ENCODE data around the gene UPK2. TPM values are rescaled to one million over a fixed set of nuclear protein-coding genes. Genes with fewer than 3 reads are reported as not detected.
A peak's percentile ranks its signal among the peaks of the same experiment; 100 is the strongest.

UPK2 gene
- total and polyA plus RNA-seq, 2 of the 13 experiments (the other 11 are each of a cell fraction or from before 2014, with no cell fraction given) = not detected

- TF ChIP-seq PCBP1 (IDR thresholded peaks at IDR 0.05; ENCODE audit: borderline replicate concordance, low read depth, low read length) = 0 out of 2 replicates have a peak, but pooled peaks have one; percentile 33
- peak; percentile 57; the same call in 1 of the 3 replicates for TF ChIP-seq MXI1 (IDR thresholded peaks at IDR 0.05; ENCODE audit: borderline replicate concordance, low read depth, low read length)
- TF ChIP-seq MYPOP (CRISPR knock-in tag; IDR thresholded peaks at IDR 0.05) = no peak; the same call in 1 of the 2 replicates
- TF ChIP-seq RARG (CRISPR knock-in tag; IDR thresholded peaks at IDR 0.05; ENCODE audit: low read depth) = no peak
- TF ChIP-seq KDM1A (CRISPR knock-in tag; IDR thresholded peaks at IDR 0.05) = no peak
- peak; percentile 76; the same call in 1 of the 2 replicates for TF ChIP-seq NFATC3 (CRISPR knock-in tag; IDR thresholded peaks at IDR 0.05)
- peak; percentile 51; the same call in 1 of the 2 replicates for TF ChIP-seq PATZ1 (CRISPR knock-in tag; IDR thresholded peaks at IDR 0.05)
- no peak; the same call in 1 of the 2 replicates for TF ChIP-seq GFI1 (CRISPR knock-in tag; IDR thresholded peaks at IDR 0.05; ENCODE audit: borderline replicate concordance)
- no peak for TF ChIP-seq KLF13 (CRISPR knock-in tag; IDR thresholded peaks at IDR 0.05)
- TF ChIP-seq ZGPAT (CRISPR knock-in tag; IDR thresholded peaks at IDR 0.05) = peak; percentile 90; the same call in 1 of the 2 replicates
- peak; percentile 69 for TF ChIP-seq RXRA (CRISPR knock-in tag; IDR thresholded peaks at IDR 0.05)
- TF ChIP-seq, protein P1, sequence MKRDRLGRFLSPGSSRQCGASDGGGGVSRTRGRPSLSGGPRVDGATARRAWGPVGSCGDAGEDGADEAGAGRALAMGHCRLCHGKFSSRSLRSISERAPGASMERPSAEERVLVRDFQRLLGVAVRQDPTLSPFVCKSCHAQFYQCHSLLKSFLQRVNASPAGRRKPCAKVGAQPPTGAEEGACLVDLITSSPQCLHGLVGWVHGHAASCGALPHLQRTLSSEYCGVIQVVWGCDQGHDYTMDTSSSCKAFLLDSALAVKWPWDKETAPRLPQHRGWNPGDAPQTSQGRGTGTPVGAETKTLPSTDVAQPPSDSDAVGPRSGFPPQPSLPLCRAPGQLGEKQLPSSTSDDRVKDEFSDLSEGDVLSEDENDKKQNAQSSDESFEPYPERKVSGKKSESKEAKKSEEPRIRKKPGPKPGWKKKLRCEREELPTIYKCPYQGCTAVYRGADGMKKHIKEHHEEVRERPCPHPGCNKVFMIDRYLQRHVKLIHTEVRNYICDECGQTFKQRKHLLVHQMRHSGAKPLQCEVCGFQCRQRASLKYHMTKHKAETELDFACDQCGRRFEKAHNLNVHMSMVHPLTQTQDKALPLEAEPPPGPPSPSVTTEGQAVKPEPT (CRISPR knock-in tag; IDR thresholded peaks at IDR 0.05; ENCODE audit: low read depth) = no peak; the same call in 1 of the 2 replicates
- TF ChIP-seq TOPORS (CRISPR knock-in tag; IDR thresholded peaks at IDR 0.05) = no peak
- peak; percentile 24 for TF ChIP-seq DNMT3B (CRISPR knock-in tag; conservative IDR thresholded peaks at IDR 0.05)
- TF ChIP-seq MLLT10 (CRISPR knock-in tag; IDR thresholded peaks at IDR 0.05) = no peak
- TF ChIP-seq FOXO1 (CRISPR knock-in tag; IDR thresholded peaks at IDR 0.05) = peak; percentile 12
- TF ChIP-seq ZNF569 (CRISPR knock-in tag; IDR thresholded peaks at IDR 0.05; ENCODE audit: borderline replicate concordance) = no peak
- TF ChIP-seq ZNF552 (CRISPR knock-in tag; IDR thresholded peaks at IDR 0.05; ENCODE audit: borderline replicate concordance) = no peak
- TF ChIP-seq ZNF720 (CRISPR knock-in tag; IDR thresholded peaks at IDR 0.05) = no peak
- TF ChIP-seq XRCC5 (optimal IDR thresholded peaks at IDR 0.05; ENCODE audit: low read length) = peak; percentile 36
- TF ChIP-seq ZNF768 (CRISPR knock-in tag; IDR thresholded peaks at IDR 0.05) = 0 out of 2 replicates have a peak, but pooled peaks have one; percentile 13
- no peak for TF ChIP-seq JARID2 (CRISPR knock-in tag; IDR thresholded peaks at IDR 0.05; ENCODE audit: insufficient replicate concordance)
- TF ChIP-seq NRL (CRISPR knock-in tag; IDR thresholded peaks at IDR 0.05; ENCODE audit: borderline replicate concordance) = peak; percentile 39; the same call in 1 of the 2 replicates
Observed at GRCh38 chr11:118997627-118998387, 41.7 kb downstream of the UPK2 start, which contains the start of gene CENATAC (continued).

Data from HepG2 (cell line).